CD4-positive, alpha-beta T cell treated with Interleukin-15 for 4 hours (primary cell): ENCODE measurements around the gene DENND1C.
"Not testable (repeated sequence)": the region's sequence is repeated elsewhere in the genome, so short reads cannot be mapped to it uniquely, and the experiment has no call there.

ENCODE experiments used
- DNase-seq: peaks from one replicate; pipeline ENCODE4 v3.0.0-alpha.2; 2020; ENCODE audit warnings: low spot score

DENND1C gene

DNA sequence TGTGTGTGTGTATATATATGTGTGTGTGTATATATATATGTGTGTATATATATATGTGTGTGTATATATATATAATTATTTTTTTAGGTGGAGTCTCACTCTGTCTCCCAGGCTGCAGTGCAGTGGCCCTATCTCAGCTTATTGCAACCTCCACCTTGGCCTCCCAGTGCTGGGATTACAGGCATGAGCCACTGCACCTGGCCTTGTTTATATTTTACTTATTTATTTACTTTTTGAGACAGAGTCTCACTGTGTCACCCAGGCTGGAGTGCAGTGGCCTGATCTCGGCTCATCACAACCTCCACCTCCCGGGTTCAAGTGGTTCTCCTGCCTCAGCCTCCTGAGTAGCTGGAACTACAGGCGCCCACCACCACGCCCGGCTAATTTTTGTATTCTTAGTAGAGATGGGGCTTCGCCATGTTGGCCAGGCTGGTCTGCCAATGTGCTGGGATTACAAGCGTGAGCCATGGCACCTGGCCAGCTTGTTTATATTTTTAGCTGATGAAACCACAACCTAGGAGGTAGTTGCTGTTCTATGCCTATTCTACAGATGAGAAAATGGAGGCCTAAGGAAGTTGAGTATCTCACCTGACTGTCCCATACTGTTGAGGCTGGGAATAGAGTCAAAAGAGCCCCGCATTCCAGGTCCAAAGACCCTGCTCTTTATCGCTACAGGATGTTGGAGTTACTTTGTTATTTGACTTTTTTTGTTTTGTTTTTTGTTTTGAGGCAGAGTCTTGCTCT is 26.6 kb upstream of the DENND1C start:
- not testable (repeated sequence) for DNase-seq

DNA sequence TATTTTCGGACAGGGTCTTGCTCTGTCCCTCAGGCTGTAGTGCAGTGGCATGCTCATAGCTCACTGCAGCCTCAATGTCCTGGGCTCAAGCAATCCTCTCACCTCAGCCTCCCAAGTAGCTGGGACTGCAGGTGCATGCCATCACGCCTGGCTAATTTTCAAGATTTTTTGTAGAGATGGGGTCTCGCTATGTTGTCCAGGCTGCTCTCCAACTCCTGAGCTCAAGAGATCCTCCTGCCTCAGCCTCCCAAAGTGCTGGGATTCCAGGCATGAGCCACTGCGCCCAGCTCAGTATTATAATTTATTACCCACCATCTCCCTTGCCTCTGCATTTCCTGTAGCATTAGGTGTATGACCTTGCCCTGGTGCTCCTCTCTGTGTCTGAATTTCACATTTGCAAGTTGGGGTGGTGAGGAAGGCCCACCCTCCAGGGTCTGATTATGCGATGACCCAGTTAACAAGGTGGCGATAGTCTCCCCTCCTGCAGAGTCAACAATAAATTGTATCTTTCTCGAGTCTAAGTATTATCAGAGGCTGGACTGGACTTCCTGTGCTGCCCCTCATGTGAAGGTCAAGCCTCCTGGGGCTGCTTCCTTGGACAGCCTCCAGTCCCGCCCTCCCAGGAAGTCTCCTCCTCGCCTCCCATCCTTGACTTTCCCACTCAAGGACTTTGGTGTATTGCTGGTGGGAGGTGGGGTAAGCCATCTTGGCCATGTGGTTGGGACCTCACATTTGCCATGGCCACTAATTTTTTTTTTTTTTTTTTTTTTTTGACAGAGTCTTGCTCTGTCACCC is 22.0 kb upstream of the DENND1C start:
- DNase-seq: no peak

DNA sequence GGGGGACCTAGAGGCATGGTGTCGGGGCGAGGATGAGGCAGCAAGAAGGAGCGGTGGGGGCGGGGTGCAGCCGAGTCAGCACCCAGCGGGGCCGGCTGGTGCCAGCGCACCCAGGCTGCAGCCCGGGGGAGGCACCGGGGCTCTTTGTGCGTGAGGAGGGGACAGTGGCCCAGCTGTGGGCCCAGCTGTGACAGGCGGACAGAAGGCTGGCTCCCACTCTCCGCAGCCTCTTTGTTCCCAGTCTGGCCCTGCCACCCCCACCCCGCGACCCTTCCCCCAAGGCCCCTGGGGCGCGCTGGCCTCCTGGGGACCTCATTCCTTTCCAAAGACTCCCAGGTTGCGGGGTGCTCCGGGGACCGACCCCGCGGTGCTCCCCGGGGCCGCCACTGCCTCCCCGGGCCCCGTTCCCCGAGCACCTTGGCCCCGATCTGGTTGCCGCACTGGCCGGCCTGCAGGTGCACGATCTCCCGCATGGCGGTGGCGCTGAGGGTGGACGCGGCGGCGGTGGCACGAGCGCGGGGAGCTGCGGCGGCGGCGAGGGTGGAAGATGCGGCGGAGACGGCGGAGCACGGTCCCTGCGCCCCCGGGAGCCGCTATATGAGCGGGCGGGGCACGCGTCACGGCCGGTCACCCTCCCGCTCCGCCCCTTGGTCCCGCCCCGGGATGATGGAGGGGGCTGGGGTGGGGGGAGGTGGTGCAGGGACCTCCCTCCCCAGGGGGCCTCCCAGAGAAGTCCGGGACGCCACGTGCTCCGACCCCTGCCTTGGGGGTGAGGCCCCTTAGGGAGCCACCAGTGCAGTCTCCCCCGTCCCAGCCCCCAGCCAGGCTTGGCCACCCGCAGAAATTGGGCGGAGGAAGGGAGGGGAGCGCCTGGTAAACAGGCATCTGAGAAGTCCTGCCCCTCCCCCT is 20.4 kb upstream of the DENND1C start, which contains the start of gene TUBB4A:
Gene TUBB4A, minus strand, starts transcription at position 570 of the 909 bp plus-strand sequence. Its CDS starts 97 bp downstream, at position 473.
- peak; percentile 31 for DNase-seq

DNA sequence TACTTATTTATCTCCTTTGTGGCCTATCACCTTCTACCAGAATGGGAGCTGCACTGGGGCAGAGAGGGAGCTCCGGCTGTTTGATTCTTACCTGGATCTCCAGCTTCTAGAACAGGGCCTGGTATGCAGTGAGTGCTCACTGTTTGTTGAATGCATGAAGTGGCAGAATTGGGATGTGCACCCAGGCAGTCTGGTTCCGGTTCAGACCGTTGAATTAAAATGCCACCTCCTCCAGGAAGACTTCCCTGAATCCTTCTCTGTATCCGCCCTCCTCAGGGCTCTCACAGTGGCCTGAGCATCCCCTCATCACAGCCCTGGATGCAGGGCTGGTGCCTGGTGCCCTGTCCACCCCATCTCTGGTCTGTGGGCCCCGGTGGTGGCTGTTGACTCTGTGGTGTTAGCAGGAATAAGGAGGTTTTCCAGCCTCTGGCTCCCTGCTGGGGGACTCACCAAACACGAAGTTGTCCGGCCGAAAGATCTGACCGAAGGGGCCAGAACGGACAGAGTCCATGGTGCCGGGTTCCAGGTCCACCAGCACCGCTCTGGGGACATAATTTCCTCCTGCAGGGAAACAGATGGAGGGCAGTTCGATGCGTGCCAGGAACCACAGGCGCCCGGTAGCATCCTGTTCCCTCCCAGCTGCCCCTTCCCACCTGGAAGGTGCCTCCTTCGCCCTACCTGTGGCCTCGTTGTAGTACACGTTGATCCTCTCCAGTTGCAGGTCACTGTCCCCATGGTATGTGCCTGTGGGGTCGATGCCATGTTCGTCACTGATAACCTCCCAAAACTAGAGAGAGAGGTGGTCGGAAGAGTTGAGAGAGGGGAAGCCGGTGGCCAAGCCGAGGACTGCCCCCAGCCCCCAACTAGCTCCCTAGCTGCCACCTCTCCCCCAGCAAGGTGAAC is 19.5 kb upstream of the DENND1C start:
- no peak for DNase-seq

DNA sequence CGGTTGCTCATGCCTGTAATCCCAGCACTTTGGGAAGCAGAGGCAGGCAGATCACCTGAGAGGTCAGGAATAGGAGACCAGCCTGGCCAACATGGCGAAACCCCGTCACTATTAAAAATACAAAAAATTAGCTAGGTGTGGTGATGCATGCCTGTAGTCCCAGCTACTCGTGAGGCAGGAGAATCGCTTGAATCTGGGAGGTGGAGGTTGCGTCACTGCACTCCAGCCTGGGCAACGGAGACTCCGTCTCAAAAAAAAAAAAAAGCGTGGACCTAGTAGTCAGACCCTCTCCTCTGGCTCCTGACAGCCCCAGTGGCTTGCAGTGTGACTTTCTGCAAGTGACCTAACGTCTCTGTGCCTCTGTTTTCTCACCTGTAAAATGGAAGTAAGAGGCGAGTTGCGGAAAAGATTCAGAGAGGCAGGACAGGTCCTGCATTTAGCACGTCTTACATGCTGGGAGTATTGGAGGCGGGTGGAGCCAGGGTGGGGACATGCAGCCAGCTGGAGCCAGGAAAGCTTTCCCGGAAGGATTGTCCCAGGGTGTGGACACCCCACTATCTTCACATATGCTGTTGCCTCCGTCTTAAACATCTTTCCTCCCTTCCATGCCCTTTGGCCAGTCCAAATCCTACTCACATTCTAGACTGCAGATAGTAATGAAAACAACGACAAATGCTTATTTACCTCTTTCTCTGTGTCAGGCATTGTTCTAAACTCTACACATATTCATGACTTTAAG is 17.6 kb upstream of the DENND1C start:
- no peak for DNase-seq

DNA sequence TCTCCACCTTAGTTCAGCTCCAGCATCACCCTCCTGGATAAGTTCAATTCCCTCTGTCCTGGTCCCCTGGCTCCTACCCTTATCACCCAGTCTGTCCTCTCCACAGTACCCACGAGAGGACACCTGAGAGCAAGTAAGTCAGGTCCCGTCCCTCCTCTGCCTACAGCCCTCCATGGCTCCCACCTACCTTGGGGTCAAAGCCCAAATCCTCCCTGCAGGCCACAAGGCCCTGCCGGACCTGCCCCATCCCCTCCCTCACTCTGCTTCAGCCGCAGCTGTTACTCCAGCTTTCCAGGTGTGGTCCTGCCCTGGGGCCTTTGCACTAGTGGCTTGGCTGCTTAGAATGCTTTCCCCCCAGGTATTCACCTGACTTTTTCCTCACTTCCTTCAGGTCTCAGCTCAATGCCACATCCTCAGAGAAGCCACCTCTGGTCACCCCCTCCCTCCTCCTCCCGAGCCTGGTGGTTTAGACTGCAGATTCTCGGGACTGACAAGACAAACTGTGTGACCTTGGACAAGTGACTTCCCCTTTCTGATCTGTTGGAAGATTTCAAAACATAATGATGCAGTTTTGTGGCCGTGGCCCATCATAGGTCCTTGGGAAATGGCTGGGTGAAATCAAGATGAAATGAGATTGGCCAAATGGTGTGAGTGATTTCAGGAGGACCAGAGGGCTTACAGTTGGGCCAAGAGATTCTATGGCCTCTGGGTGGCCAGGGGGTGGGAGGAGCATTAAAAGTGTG is 16.9 kb upstream of the DENND1C start:
- no peak for DNase-seq

DNA sequence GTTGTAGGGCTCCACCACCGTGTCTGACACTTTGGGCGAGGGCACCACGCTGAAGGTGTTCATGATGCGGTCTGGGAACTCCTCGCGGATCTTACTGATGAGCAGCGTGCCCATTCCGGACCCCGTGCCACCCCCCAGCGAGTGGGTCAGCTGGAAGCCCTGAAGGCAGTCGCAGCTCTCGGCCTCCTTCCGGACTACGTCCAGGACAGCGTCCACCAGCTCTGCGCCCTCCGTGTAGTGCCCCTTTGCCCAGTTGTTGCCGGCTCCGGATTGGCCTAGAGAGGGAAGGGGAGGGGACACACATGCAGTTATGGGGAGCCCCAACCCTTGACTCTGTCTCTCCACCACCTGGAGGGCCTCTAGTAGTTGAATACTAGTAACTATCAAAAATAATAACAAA is 14.4 kb upstream of the DENND1C start:
- no peak for DNase-seq

DNA sequence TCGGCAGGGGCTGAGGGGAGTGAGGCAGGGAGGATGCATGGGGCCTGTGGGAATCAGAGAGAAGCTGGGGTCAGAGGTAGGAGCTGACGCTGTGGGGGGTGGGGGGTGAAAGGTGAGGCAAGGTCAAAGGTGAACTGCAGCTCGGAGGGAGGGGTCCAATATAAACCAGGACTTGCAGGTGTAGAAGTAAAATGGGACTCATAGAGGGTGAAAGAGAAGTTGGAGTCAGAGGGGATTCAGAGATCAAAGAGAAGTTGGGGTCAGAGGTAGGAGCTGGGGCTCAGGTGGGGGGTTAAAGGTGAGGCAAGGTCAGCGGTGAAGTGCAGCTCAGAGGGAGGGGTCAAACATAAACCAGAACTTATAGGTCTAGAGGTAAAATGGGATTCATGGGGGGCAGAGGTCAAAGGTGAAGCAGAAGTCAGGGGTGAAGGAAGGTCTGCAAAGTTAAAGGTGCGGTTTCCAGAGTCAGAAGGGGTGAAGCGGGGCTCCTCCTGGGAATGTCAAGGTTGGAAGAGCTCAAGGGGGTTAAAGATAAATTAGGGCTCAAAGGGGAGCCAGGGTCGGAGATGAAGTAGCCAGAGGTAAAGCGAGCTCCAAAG is 12.9 kb upstream of the DENND1C start:
- DNase-seq: no peak

DNA sequence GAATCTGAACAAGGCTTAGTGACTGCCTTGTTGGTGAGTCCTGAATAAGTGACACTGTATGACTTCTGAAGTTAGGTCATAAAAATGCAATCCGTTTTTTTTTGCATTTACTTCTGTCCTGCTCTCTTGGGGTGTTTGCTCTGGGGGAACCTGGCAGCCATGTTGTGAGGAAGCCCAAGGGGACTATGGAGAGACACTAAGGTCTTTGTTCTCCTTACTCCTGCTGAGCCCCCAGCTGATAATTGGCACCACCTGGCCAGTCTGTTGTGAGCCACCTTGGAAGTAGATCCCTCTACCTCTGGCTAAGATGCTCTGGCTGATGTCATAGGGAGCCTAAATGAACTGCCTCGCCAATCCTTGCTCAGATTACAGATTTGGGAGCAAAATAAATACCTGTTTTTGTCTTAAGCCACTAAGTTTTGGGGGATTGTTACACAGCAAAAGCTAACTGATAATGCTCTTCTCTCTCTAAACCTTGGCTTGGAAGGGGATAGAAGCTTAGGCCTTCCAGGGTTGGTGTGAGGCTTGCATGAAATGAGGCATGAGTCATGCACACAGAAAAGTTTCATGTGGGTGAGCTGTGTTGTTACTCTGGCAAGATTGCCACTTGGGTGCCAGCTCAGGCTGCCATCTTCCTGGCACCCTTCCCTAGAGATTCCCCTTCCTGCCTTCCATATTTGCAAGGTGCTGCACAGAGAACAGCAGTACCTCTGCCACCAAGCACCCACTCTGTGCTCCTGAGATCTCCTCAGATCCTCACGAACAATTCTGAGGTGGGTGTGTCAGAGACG is 10.4 kb upstream of the DENND1C start:
- no peak for DNase-seq

DNA sequence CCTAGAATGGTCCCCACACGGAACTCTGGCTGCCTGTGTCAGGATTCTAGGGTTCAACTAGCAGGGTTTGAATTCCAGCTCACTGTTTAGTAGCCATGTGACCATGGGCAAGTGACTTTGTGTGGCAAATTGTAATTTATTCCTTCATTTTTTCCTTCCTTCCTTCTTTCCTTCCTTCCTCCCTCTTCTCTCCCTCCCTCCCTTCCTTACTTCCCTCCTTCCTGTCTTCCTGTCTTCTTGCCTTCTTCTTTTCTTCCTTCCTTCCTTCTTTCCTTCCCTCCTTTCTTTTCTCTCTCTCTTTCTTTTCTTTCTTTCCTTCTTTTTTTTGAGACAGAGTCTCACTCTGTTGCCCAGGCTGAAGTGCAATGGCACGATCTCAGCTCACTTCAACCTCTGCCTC is 8.5 kb upstream of the DENND1C start:
- DNase-seq: no peak

DNA sequence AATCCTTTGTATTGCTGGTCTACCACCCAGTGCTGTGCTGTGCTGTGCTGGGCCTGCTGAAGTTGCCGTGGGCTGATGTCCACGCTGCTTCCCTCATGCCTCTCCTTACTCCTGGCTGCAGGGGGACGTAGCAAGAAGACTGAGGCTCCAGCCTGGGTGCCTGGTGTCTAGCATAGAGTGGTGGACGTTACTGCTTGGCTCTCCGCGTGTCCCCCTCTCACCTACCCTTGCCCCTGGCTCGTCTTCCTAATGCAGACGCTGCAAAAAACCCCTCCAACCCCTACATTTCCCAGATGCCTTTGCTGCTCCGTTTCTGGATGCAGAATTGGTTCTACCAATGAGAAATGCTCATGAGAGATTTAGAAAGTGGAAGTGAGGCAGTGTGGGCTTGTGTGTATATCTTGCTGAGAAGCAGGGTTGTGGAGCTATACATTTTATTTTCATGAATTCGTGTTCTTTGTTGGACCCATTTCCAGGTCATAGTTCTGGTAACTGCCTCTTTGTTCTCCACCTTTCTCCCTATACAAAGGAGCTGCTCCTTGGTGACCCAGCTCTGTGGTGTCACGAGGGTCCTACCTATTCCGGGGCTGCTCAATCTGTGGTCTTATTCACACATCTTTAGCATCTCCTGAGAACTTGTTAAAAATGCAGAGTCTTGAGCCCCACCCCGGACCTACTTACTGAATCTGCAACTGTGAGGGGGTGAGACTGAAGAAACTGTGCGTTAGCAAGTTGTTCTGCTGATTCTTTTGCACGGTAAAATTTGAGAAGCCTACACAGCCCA is 7.9 kb upstream of the DENND1C start:
- DNase-seq: peak; percentile 28

DNA sequence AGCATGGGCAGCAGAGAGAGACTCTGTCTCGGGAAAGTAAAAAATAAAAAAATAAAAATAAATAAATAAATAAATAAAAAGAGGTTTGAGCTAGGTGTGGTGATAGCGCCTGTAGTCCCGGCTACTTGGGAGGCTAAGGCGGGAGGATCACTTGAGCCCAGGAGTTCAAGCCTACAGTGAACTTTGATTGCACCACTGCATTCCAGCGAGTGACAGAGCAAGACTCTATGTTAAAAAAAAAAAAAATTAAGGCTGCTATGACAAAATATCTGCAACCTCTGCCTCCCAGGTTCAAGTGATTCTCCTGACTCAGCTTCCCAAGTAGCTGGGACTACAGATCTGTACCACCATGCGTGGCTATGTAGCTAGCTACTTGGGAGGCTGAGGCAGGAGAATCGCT is 3.2 kb upstream of the DENND1C start:
- DNase-seq: no peak

DNA sequence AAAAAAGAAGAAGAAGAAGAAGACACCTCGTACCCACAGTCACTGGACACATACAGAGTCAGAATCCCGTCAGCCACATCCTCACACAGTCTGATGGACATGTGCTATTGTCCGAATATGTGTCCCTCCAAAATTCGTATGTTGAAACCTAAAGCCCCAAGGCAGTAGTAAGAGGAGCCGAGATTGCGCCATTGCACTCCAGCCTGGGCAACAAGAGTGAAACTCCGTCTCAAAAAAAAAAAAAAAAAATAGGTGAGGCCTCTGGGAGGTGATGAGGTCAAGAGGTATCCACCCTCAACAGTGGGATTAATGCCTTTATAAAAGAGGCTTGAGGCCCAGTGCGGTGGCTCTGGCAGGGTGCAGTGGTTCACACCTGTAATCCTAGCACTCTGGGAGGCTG is 2.6 kb upstream of the DENND1C start:
- DNase-seq: no peak

DNA sequence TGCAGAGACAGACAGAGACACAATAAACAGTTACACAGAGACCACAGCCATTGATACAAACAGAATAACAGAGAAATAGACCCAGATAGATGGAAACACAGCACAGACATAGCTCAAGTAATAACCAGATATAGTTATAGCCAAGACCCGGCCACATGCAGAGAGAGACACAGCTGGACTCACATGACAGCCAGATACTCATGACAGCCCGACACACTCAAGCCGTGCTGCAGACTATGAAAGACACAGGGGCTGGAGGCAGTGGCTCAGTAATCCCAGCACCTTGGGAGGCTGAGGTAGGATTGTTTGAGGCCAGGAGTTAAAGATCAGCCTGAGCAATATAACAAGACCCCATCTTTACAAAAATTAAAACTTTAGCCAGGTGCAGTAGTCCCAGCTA is 1.6 kb upstream of the DENND1C start:
- no peak for DNase-seq

DNA sequence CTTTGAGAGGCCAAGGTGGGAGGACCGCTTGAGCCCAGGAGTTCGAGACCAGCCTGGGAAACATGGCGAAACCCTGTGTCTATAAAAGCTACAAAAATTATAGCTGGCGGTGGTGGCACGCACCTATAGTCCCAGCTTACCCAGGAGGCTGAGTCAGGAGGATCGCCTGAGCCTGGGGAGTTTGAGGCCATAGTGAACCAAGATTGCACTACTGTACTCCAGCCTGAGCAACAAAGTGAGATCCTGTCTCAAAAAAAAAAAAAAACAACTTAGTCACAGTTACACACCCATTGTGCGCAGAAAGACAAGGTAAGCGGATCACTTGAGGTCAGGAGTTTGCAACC is 728 bp upstream of the DENND1C start:
- peak; percentile 9 for DNase-seq

DNA sequence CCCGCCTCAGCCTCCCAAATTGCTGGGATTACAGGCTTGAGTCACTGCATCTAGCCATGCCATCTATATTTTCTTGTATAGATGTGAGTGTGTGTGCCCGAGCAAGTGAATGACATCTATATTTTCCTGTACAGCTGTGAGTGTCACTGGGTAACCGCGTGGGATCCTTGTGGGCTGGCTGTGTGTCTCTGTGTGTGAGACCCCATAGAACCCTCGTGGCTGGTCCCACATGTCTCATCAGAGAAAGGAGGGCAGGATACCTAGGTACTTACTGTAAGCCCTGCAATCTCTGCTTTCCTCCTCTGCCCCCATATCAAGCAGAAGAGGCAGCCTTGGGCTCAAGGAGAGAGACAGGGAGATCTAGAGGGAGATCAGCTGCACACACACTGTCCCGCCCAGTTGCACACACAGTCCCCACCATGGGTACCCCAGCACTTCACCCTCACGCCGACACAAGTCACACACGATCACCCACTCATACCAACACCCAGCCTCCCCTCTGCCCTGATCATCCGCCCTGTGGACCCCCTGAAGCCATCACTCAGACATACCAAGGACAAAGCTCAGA is 655 bp downstream of the DENND1C start:
- DNase-seq: peak; percentile 4

DNA sequence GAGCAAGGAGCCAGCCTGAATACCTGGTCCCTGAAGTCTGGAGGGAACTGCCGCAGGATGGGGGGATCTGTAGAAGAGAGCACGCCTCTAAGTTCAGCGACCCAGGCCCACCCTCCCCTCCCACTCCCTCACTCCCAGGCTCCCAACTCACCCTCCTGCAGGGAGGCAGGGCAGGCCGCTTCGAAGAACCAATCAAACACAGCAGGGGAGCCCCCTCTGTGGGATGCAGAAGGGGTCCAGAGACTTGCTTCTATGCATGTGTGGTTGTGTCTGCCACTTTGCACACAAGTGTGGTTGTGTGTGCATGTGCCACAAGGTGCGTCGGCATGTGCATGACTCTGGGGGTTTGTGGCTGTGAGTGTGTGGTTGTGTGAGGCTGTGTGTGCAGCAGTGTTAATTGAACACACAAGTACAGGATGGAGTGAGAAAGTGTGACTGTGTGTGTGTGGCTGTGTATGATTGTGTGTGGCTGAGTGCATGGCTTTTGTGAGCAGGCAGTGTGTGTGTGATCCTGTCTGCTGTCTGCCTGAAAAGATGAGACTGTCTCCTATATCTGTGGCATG is 1.7 kb downstream of the DENND1C start:
- DNase-seq: no peak
